Esophagus muscularis mucosa (tissue), 3 donors: ENCODE measurements around the gene VN1R2.

ENCODE experiments used
- POLR2A ChIP-seq: fragments of 450-650 bp; IDR thresholded peaks from one replicate; pipeline ENCODE4 v1.6.1; 2017; ENCODE audit warnings: antibody characterized with exemption, moderate library complexity, mild to moderate bottlenecking, low read depth
- POLR2AphosphoS5 ChIP-seq, 2 donors: sonication (generic); formaldehyde crosslinking; IDR thresholded peaks; one replicate each; pipeline ENCODE4 v1.6.1; 2017; ENCODE audit warnings: antibody characterized with exemption in 2 of 2
- TF ChIP-seq, protein P1 (sequence below), 3 experiments: fragments of 200-600 bp in 2 of 3; fragments of 450-650 bp in 1 of 3; sonication (generic) in 2 of 3; IDR thresholded peaks; one replicate each; pipeline ENCODE4 v1.5.1; 2017 to 2019; ENCODE audit warnings: antibody characterized with exemption in 3 of 3, mild to moderate bottlenecking in 2 of 3, moderate library complexity in 1 of 3

DNA sequence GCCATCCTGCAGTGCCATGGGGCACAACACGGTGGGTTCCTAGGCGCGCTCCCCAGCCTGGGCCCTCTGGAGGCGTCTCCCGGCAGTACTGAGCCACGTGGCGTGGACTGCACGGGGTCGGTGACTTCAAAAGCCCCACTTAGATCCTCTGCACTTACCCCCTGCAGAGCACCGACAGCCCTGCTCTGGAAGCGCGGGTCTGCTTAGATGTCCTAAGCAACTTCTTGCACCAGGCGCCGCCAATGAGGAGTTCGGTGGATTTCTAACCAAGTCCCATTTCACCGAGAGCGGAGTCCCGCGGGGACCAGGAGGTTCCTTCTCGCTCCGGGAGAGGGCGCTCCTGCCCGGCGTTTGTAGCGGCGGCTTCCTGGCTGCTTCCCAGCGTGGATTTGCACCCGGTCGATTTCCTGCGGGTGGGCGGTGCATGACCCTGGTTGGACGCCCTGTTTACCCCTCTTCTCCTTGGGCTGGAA lies 50.3 kb downstream of the VN1R2 start:
- TF ChIP-seq, protein P1, sequence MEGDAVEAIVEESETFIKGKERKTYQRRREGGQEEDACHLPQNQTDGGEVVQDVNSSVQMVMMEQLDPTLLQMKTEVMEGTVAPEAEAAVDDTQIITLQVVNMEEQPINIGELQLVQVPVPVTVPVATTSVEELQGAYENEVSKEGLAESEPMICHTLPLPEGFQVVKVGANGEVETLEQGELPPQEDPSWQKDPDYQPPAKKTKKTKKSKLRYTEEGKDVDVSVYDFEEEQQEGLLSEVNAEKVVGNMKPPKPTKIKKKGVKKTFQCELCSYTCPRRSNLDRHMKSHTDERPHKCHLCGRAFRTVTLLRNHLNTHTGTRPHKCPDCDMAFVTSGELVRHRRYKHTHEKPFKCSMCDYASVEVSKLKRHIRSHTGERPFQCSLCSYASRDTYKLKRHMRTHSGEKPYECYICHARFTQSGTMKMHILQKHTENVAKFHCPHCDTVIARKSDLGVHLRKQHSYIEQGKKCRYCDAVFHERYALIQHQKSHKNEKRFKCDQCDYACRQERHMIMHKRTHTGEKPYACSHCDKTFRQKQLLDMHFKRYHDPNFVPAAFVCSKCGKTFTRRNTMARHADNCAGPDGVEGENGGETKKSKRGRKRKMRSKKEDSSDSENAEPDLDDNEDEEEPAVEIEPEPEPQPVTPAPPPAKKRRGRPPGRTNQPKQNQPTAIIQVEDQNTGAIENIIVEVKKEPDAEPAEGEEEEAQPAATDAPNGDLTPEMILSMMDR (IDR thresholded peaks at IDR 0.05), result peak; percentile 39 to 66 (median 50)
- TF ChIP-seq POLR2A (no peak), POLR2AphosphoS5 (IDR thresholded peaks at IDR 0.05) (no peak)
